ENCODE results near the gene TIMP2.
"Not testable (repeated sequence)": the region's sequence is repeated elsewhere in the genome, so short reads cannot be mapped to it uniquely, and the experiment has no call there.

Gene TIMP2

GRCh38 chr17:78905541-78905940 lies 19.6 kb downstream of the TIMP2 start:
- DNase-seq (ENCODE audit: low read depth): no peak

GRCh38 chr17:78905116-78905515 lies 20.1 kb downstream of the TIMP2 start:
- DNase-seq (ENCODE audit: low read depth): no peak

GRCh38 chr17:78904371-78904770 lies 20.8 kb downstream of the TIMP2 start:
- no peak for DNase-seq (ENCODE audit: low read depth)

- DNase-seq (ENCODE audit: low read depth): no peak
Observed at GRCh38 chr17:78903101-78903779, 21.9 kb downstream of the TIMP2 start, which contains the start of gene CEP295NL. TSS of gene CEP295NL (minus strand) at chr17:78903201. CDS start at chr17:78901828, 1,373 bp downstream.

- DNase-seq (ENCODE audit: low read depth): not testable (repeated sequence)
Observed at GRCh38 chr17:78902231-78902630, 23.0 kb downstream of the TIMP2 start.

DNA sequence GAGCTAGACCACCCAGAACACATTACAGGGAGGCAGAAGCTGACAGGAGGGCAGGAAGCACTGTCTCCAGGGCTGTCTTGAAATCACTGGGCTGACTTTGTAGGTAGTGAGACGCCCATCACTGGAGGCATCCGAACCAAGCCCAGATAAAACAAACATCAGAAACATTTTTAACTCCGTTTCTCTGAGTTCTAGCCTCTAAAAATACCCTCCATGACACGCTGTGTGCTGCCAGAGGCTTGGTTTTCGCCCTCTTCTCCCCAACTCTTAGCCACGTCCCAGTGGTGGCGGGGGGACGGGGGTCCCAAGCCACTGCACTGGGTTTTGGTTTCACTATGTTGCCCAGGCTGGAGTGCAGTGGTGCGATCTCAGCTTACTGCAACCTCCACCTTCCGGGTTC lies 23.4 kb downstream of the TIMP2 start:
- no peak for DNase-seq (ENCODE audit: low read depth)

DNA sequence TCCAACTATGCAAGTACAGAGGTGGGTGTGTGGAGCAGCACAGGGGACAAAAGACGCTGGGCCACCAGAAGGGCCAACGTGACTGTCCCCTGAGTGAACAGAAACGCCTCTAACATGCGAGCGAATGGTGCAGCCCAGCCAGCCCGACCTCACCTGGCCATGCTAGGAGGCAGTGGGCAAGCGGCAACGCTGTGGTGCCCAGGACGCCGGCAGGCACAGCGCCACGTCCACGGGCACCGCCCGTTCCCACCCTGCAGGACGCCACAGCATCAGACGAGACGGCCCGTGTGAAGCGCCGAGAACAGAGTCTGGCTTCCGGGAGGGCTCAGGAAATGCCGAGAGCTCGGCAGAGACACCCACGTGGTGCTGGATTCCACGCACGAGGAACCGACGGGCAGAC lies 24.4 kb downstream of the TIMP2 start:
- DNase-seq (ENCODE audit: low read depth): no peak

GRCh38 chr17:78899361-78900260 lies 25.6 kb downstream of the TIMP2 start:
- no peak for DNase-seq (ENCODE audit: low read depth)

GRCh38 chr17:78898947-78899346 lies 26.2 kb downstream of the TIMP2 start:
- DNase-seq (ENCODE audit: low read depth): no peak

DNA sequence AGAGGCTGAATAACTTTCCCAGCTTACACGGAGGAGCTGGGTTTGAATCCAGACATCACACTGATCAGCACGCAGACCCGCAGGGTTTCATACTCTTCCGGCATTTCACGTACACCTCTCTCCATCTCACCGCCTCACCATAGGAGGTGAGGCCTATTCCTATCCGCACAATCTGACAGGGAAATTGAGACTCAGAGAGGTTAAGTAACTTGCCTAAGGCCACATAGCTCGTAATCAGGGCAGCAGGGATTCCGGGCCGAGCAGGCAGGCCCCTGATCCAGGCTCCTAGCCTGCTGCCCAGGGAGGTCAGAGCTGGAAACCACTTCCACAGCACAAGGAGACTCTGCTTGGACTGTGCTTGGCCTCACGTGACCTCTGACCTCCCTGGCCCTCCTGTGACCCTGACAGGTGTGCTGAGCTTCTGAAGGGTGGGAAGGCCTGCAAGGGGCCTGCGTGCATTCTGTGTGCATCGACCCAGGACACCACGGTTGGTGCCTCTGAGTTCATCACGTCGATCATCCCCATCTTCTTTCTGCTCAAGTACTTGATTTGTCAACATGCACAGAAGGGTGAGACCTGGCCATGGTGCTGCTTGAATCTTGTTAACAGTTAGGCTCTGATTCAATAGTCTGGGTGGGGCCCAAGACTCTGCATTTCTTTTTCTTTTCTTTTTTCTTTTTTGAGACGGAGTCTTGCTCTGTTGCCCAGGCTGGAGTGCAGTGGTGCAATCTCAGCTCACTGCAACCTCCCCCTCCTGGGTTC lies 26.9 kb downstream of the TIMP2 start:
- DNase-seq (ENCODE audit: low read depth): no peak

- DNase-seq (ENCODE audit: low read depth): no peak
Observed at GRCh38 chr17:78897664-78898047, 27.5 kb downstream of the TIMP2 start.

DNA sequence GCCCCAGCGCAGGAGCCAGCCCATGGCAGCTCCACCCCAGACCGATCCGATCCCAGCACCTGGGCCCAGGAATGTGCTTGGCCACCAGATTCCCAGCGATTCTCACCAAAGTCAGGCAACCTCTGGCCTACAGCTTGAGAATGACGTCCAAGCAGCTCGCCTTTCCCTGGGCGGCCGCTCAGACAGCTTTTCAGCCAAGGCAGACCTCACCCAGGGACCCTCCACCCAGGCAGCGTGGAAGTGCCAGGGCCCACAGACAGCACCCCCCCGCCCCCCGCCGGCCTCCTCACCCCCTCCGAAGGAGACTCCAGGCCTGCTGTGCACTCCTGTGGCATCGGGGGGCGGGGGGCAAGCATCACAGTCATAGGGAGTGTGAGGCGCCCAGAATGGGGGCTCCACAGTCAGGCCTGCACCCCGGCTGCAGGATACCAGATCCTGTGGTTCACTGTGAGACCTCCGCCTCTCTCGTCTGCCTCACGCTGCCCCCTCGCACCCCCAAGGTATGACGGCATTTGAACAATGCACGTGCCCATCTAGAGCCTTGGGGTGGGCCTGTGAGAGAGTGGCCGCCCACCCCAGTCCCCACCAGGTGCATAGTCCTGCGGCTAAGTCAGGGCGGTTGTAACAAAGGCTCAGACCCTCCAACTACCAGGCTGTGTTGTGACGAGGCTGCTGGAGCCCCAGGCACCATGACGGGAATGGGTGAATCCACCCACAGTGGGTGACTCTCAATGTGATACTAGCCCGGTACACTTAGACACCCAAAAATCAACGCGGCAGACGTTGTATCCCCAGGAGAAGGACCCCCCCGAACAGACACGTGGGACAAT lies 28.1 kb downstream of the TIMP2 start:
- no peak for DNase-seq (ENCODE audit: low read depth)

DNA sequence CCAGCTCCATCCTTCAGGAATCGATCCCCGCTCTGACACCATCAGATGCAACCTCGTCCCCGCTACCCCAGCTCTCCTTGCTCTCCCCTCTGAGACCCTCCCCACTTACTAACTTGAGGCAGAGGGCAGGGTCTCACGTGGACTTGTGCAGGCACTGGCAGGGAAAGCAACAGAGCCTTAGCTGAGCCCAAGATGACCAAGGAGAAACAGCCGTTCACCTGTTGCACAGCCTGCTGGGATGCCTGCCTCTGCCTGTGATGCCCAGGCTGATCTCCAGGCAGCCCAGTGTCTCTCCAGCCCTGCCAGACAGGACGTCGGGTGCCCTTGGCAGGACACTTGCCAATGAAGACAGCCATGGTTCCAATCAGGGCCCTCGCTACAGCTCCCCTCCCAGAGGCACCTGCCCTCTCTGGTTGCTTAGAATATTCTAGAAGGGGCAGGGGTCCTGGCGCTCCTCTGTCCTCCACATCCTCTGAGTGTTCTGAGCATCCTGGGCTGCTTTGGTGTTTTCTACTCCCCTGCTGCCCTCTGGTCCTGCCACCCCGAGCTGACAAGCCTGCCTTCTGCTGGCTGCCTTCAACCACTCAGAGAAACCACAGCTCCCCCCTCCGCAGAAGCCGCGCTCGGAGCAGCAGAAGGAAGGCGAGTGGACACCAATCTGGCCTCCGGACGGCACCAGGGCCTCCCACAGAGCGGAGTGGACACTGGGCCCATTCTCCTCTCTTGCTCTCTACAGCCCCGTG lies 28.9 kb downstream of the TIMP2 start:
- DNase-seq (ENCODE audit: low read depth): no peak

- DNase-seq (ENCODE audit: low read depth): no peak
Observed at GRCh38 chr17:78895322-78895721, 29.9 kb downstream of the TIMP2 start.

DNA sequence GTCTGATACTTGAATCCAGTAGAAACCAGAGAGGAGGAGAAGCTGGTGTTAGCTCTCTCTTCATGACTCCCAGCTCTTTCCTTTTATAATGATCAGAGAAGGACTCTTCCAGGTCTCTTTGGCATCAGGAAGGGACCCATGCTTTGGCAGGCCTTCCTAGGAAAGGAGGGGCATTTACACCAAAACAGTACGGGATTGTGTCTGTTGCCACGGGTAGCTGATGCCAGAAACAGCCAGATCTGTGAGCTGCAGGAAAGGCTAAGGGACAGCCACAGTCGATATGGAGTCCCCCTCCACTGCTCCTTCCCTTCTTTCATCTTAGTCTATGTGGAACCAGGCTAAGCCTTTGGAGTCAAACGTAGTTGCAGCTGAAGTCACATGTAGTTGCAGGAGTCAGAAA lies 31.5 kb downstream of the TIMP2 start:
- no peak for DNase-seq (ENCODE audit: low read depth)

DNA sequence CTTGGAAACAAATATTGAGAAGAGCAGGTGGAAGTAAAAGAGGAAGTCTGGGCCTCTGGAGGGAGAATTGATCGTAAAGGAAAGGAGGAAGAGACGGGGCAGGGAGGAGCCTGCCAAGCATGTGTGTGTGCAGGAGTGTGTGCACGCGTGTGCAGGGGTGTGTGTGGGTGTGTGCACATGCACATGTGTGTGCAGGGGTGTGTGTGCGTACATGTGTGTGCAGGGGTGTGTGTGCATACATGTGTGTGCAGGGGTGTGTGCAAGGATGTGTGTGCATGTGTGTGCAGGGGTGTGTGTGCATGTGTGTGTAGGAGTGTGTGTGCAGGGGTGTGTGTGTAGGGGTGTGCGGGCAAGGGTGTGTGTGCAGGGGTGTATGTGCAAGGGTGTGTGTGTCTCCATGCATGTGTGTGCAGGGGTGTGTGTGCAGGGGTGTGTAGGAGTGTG lies 32.2 kb downstream of the TIMP2 start:
- DNase-seq (ENCODE audit: low read depth): no peak

DNA sequence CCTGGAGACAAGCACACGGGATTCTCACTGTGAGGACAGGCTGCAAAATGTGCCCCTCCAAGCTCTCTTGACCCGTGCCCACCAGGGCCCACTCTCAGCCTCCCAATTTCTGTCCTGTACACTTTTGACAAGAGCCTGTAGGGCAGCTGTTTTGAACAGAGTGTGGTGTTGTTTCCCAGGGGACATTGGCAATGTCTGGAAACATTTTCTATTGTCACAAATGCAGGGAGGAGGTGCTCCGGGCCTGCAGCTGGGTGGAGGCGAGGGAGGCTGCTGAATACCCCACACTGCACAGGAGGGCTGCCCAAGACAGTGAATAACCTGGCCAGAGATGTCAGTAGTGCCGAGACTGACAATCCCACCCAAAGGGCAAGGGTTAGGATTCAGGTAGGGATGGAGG lies 32.7 kb downstream of the TIMP2 start:
- no peak for DNase-seq (ENCODE audit: low read depth)

DNA sequence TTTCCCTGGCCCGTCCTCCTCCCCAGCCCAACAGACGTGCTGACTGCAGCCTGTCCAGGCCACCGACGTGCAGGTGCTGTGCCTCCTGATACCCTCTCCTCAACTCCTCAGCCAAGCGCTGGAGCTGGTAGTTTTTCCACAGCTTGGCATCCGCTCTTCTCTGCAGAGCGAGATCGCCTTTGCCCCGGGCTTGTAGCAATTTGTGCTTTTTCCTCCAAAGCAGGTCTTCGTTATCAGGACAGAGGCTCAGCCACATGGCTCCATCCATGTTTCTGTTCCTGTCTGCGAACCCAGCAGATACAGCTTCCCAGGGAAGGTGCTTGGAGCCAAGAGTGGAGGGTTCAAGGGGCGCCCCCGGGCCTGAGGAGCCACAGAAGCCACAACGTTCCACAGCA lies 33.1 kb downstream of the TIMP2 start:
- DNase-seq (ENCODE audit: low read depth): no peak

DNA sequence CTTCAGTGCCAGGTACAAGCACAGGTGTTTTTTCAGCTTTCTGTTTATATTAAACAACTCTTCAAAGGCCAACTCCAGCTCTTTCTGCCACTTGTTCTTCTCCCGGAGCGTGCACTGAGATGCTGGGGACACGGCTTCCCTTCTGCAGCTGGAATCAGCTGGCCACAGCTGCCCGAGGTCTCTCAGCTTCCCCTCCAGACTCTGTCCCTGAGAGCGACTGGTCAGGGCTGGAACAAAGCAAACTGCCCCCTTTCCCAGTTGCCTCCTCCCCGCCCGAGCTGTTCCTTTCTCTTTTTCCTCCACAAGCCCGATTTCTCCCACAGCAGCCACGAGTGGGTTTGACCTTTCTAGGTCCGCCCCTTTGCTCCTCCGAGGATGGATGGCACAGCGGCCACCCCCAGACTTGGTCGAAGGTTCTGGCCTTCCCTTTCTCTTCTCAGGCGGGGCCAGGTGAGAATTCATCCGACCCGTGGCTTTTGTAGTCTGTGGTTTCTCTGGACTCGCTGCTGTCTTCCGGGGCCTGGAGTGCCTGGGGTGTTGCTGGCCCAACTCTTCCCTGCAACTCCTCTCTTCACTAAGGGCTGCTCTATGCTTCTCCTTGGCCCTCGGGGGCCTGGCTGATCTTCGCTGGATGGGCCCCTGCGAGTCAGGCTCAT lies 33.7 kb downstream of the TIMP2 start:
- no peak for DNase-seq (ENCODE audit: low read depth)

- no peak for DNase-seq (ENCODE audit: low read depth)
Observed at GRCh38 chr17:78890498-78890897, 34.7 kb downstream of the TIMP2 start.
